ENCODE data around the gene CDH12. TPM values are rescaled to one million over a fixed set of nuclear protein-coding genes. Genes with fewer than 3 reads are reported as not detected.
"Not testable (repeated sequence)": the region's sequence is repeated elsewhere in the genome, so short reads cannot be mapped to it uniquely, and the experiment has no call there.

CDH12 gene
- polyA plus RNA-seq, 2 of the 4 experiments (the other 2 are of a cell fraction) = 0.04 TPM; not detected in 1

DNA sequence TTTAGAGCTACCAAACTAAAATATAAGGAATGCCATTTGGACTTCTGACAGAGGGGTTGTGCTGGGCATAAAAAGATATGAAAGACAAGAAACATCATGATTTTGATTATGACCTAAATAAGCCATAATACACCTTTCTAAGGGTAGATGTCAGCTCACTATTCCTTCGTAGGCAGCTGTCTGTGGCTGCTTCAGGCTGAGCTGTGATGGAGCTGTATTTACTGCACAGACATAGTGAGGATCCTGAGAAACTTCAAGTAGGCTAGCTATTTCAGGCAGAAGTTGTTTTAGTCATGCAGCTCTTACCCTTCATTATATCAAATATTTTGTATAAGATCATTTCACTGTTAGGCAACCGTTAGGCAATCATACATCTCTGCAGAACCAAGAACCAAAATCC lies 511.7 kb downstream of the CDH12 start (continued):
- no peak for TF ChIP-seq JUNB (IDR thresholded peaks at IDR 0.05)
- no peak for TF ChIP-seq RARB (CRISPR knock-in tag; IDR thresholded peaks at IDR 0.05)
- no peak for TF ChIP-seq NR3C1 (IDR thresholded peaks at IDR 0.05)
- no peak for TF ChIP-seq JUN (IDR thresholded peaks at IDR 0.05)

DNA sequence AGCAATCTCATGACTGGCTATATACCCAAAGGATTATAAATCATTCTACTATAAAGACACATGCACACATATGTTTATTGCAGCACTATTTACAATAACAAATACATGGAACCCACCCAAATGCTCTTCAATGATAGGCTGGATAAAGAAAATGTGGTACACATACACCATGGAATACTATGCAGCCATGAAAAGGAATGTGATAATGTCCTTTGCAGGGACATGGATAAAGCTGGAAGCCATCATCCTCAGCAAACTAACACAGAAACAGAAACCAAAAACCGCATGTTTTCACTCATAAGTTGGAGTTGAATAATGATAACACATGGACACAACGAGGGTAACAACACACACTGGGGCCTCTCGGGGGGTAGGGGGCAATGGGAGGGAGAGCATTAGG lies 520.2 kb downstream of the CDH12 start:
- POLR2A ChIA-PET; CTCF ChIA-PET; H3K4me3 ChIP-seq; DNase-seq (ENCODE audit: low read depth in 1 of 2, low spot score in 1 of 2); H3K9me3 ChIP-seq; ATAC-seq; H3K27ac ChIP-seq; H3K4me1 ChIP-seq; FAIRE-seq; H3K4me2 ChIP-seq: not testable (repeated sequence)
- WGBS (ENCODE audit: missing lambda C conversion rate) = 2% methylated on average over 3 of the region's 3 CpGs

DNA sequence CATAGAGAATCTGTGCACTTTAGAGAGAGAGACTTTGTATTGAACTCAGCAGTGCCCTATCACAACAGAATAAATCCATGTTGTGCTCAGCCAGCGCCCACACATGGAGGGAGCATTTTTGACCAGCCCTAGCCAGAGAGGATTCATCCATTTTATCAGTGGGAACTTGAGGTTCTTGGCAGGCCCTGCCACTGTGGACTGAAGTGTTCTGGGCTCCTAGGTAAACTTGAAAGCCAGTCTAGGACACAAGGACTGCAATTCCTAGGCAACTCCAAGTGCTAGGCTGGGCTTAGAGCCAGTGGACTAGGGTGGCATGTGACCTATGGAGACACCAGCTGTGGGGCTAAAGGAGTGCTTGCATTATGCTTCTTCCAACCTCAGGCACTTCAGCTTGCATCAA lies 523.5 kb downstream of the CDH12 start:
- Histone ChIP-seq H3K27ac (no peak overlapping the region), H3K4me2 (no peak overlapping the region), H3K4me3 (no peak overlapping the region), H3K9me3 (0 out of 3 replicates have a peak, but pooled peaks cover 2% of the 10 kb centered on the region), H3K4me1 (no peaks in the 10 kb centered on the region)
- CTCF ChIA-PET = no interaction called here
- FAIRE-seq (no peak), ATAC-seq (no peak), DNase-seq (ENCODE audit: low read depth in 1 of 2, low spot score in 1 of 2) (no peak)
- TF ChIP-seq TFCP2L1 (CRISPR knock-in tag; IDR thresholded peaks at IDR 0.05) (no peak), FOXS1 (CRISPR knock-in tag; IDR thresholded peaks at IDR 0.05) (no peak), FOSL2 (IDR thresholded peaks at IDR 0.05) (no peak), FOSL2 (CRISPR knock-in tag; IDR thresholded peaks at IDR 0.05) (no peak), MYC (IDR thresholded peaks at IDR 0.05; ENCODE audit: borderline replicate concordance, low read length) (no peak), RFX5 (IDR thresholded peaks at IDR 0.05) (no peak), CBX2 (IDR thresholded peaks at IDR 0.05; ENCODE audit: borderline replicate concordance, low read depth) (no peak), POLR2A (IDR thresholded peaks at IDR 0.05; ENCODE audit: low read length) (no peak), HOXA7 (CRISPR knock-in tag; IDR thresholded peaks at IDR 0.05) (no peak), HDAC2 (IDR thresholded peaks at IDR 0.05) (no peak), ZNF302 (CRISPR knock-in tag; IDR thresholded peaks at IDR 0.05) (no peak)
- TF ChIP-seq, protein P1, sequence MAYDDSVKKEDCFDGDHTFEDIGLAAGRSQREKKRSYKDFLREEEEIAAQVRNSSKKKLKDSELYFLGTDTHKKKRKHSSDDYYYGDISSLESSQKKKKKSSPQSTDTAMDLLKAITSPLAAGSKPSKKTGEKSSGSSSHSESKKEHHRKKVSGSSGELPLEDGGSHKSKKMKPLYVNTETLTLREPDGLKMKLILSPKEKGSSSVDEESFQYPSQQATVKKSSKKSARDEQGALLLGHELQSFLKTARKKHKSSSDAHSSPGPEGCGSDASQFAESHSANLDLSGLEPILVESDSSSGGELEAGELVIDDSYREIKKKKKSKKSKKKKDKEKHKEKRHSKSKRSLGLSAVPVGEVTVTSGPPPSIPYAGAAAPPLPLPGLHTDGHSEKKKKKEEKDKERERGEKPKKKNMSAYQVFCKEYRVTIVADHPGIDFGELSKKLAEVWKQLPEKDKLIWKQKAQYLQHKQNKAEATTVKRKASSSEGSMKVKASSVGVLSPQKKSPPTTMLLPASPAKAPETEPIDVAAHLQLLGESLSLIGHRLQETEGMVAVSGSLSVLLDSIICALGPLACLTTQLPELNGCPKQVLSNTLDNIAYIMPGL (CRISPR knock-in tag; IDR thresholded peaks at IDR 0.05; ENCODE audit: borderline replicate concordance) = no peak
- TF ChIP-seq, protein P2, sequence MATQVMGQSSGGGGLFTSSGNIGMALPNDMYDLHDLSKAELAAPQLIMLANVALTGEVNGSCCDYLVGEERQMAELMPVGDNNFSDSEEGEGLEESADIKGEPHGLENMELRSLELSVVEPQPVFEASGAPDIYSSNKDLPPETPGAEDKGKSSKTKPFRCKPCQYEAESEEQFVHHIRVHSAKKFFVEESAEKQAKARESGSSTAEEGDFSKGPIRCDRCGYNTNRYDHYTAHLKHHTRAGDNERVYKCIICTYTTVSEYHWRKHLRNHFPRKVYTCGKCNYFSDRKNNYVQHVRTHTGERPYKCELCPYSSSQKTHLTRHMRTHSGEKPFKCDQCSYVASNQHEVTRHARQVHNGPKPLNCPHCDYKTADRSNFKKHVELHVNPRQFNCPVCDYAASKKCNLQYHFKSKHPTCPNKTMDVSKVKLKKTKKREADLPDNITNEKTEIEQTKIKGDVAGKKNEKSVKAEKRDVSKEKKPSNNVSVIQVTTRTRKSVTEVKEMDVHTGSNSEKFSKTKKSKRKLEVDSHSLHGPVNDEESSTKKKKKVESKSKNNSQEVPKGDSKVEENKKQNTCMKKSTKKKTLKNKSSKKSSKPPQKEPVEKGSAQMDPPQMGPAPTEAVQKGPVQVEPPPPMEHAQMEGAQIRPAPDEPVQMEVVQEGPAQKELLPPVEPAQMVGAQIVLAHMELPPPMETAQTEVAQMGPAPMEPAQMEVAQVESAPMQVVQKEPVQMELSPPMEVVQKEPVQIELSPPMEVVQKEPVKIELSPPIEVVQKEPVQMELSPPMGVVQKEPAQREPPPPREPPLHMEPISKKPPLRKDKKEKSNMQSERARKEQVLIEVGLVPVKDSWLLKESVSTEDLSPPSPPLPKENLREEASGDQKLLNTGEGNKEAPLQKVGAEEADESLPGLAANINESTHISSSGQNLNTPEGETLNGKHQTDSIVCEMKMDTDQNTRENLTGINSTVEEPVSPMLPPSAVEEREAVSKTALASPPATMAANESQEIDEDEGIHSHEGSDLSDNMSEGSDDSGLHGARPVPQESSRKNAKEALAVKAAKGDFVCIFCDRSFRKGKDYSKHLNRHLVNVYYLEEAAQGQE (IDR thresholded peaks at IDR 0.05) = no peak
- TF ChIP-seq, protein P3, sequence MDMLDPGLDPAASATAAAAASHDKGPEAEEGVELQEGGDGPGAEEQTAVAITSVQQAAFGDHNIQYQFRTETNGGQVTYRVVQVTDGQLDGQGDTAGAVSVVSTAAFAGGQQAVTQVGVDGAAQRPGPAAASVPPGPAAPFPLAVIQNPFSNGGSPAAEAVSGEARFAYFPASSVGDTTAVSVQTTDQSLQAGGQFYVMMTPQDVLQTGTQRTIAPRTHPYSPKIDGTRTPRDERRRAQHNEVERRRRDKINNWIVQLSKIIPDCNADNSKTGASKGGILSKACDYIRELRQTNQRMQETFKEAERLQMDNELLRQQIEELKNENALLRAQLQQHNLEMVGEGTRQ (IDR thresholded peaks at IDR 0.05) = no peak
- 0% methylated on average over 1 of the region's 1 CpG for WGBS (ENCODE audit: missing lambda C conversion rate)
- POLR2A ChIA-PET = no interaction called here

DNA sequence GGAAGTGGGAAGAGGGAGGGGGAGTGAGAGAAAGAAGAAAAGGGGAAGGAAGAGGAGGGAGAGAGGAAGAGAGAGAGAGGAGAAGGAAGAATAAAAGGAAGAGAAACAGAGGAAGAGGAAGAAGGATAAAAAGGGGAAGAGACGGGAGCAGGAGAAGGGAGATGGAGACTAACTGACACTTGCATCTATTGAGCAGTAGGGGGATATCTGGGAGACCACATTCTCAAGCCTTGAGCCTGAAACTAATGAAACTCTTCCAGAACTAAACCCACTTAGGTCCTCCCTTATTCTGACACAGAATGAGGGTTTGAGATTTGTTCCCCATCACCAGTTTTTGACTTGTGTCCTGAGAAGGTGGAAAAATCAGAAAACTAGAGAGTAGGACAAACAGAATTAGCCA lies 533.3 kb downstream of the CDH12 start:
- Histone ChIP-seq H3K27ac (no peak overlapping the region), H3K4me2 (no peak overlapping the region), H3K4me1 (no peaks in the 10 kb centered on the region), H3K4me3 (no peak overlapping the region), H3K9me3 (no peaks in the 10 kb centered on the region)
- 4% methylated on average over 1 of the region's 1 CpG for WGBS (ENCODE audit: missing lambda C conversion rate)
- DNase-seq (ENCODE audit: low read depth in 1 of 2, low spot score in 1 of 2) = no peak
- ATAC-seq = no peak
- no peak for FAIRE-seq
- ChIA-PET POLR2A (no interaction called here), CTCF (no interaction called here)
- TF ChIP-seq SMC3 (IDR thresholded peaks at IDR 0.05) (no peak), KDM5A (IDR thresholded peaks at IDR 0.05) (no peak), CEBPB (IDR thresholded peaks at IDR 0.05) (no peak), RCOR1 (IDR thresholded peaks at IDR 0.05; ENCODE audit: low read depth, low read length) (no peak), NPAS2 (CRISPR knock-in tag; IDR thresholded peaks at IDR 0.05; ENCODE audit: borderline replicate concordance) (no peak), BHLHE40 (IDR thresholded peaks at IDR 0.05; ENCODE audit: low read depth, low read length) (no peak), FOXS1 (CRISPR knock-in tag; IDR thresholded peaks at IDR 0.05) (no peak), ZNF302 (CRISPR knock-in tag; IDR thresholded peaks at IDR 0.05) (no peak), TFCP2L1 (CRISPR knock-in tag; IDR thresholded peaks at IDR 0.05) (no peak), SREBF2 (IDR thresholded peaks at IDR 0.05) (no peak)
- TF ChIP-seq, protein P4, sequence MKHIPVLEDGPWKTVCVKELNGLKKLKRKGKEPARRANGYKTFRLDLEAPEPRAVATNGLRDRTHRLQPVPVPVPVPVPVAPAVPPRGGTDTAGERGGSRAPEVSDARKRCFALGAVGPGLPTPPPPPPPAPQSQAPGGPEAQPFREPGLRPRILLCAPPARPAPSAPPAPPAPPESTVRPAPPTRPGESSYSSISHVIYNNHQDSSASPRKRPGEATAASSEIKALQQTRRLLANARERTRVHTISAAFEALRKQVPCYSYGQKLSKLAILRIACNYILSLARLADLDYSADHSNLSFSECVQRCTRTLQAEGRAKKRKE (CRISPR knock-in tag; IDR thresholded peaks at IDR 0.05; ENCODE audit: low read depth) = no peak
- TF ChIP-seq, protein P5, sequence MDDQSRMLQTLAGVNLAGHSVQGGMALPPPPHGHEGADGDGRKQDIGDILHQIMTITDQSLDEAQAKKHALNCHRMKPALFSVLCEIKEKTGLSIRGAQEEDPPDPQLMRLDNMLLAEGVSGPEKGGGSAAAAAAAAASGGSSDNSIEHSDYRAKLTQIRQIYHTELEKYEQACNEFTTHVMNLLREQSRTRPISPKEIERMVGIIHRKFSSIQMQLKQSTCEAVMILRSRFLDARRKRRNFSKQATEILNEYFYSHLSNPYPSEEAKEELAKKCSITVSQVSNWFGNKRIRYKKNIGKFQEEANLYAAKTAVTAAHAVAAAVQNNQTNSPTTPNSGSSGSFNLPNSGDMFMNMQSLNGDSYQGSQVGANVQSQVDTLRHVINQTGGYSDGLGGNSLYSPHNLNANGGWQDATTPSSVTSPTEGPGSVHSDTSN (IDR thresholded peaks at IDR 0.05) = no peak
